K562 (cell line): ENCODE results near the gene VTCN1.

Experiments used
- MYC ChIP-seq, 2 experiments: fragments of 250-450 bp in 1 of 2; sonication (Bioruptor Pico) in 1 of 2; IDR thresholded peaks; 2 replicates each; pipeline versions ENCODE4 v1.5.1 to v1.6.1; 2012 to 2021; ENCODE audit warnings: low read depth in 2 of 2, borderline replicate concordance in 1 of 2, improper control_type of control experiment in 1 of 2, low read length in 1 of 2, mild to moderate bottlenecking in 1 of 2, moderate library complexity in 1 of 2
- POLR2A ChIP-seq: fragments of 450-650 bp; conservative IDR thresholded peaks from 2 replicates; pipeline ENCODE4 v1.6.1; 2016
- POLR2AphosphoS5 ChIP-seq: IDR thresholded peaks from 2 replicates; pipeline ENCODE4 v1.6.1; 2011; ENCODE audit warnings: mild to moderate bottlenecking, low read depth, low read length, moderate library complexity; ENCODE audit not compliant: control insufficient read depth, insufficient read depth
- RAD21 ChIP-seq, 2 experiments: fragments of 250-450 bp in 1 of 2; fragments of 450-650 bp in 1 of 2; sonication (Bioruptor Pico) in 1 of 2; formaldehyde crosslinking in 1 of 2; IDR thresholded peaks in 1 of 2; conservative IDR thresholded peaks in 1 of 2; 2 replicates each; pipeline versions ENCODE4 v1.4.0 to v1.8.0; 2020 to 2022; ENCODE audit warnings: mild to moderate bottlenecking in 2 of 2, moderate library complexity in 1 of 2
- SMC3 ChIP-seq: conservative IDR thresholded peaks from 2 replicates; pipeline ENCODE4 v1.6.1; 2011; ENCODE audit warnings: low read depth, low read length, improper control_type of control experiment; ENCODE audit not compliant: insufficient read depth
- ZNF41 ChIP-seq: fragments of 250-450 bp; sonication (Bioruptor Pico); conservative IDR thresholded peaks from 2 replicates; pipeline ENCODE4 v1.4.0; 2020; ENCODE audit warnings: mild to moderate bottlenecking
- TF ChIP-seq, protein P1 (sequence below), 2 experiments: fragments of 450-650 bp in 1 of 2; sonication (generic) in 1 of 2; formaldehyde crosslinking in 1 of 2; IDR thresholded peaks in 1 of 2; conservative IDR thresholded peaks in 1 of 2; 2 replicates each; pipeline versions ENCODE4 v1.6.1 to v1.8.1; 2016 to 2023; ENCODE audit warnings: mild to moderate bottlenecking in 2 of 2, moderate library complexity in 2 of 2, inconsistent platforms in 1 of 2, missing genetic modification reagents in 1 of 2

DNA sequence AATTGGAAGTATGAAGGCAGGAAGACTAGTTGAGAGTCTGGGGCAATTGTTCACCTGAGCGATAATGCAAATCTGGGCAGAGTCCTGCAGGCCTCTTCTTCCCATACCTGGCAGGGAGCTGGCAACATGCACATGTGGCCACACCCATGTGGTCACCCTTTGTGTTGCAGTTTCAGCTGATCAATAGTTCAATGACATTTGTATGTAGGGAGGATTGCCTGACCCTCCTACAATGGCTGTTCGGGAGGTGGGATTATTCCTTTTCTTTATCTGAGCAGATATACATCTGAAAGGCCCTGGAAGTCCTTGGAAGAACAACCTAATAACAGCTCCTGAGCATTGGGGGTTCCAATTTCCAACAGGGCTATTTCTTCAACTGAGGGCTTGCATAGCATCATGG is 74.0 kb downstream of the VTCN1 start:
- TF ChIP-seq SMC3 = no peak
- no peak for TF ChIP-seq ZNF41 (CRISPR knock-in tag)
- TF ChIP-seq, protein P1, sequence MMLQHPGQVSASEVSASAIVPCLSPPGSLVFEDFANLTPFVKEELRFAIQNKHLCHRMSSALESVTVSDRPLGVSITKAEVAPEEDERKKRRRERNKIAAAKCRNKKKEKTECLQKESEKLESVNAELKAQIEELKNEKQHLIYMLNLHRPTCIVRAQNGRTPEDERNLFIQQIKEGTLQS (IDR thresholded peaks at IDR 0.05) = no peak
- TF ChIP-seq, protein P1 (CRISPR knock-in tag; conservative IDR thresholded peaks at IDR 0.05) = no peak
- no peak for TF ChIP-seq POLR2A
- no peak for TF ChIP-seq POLR2AphosphoS5
- TF ChIP-seq RAD21 (CRISPR knock-in tag; conservative IDR thresholded peaks at IDR 0.05 in 1 of 2, IDR thresholded peaks at IDR 0.05 in 1 of 2) = no peak
- no peak for TF ChIP-seq MYC (IDR thresholded peaks at IDR 0.05; ENCODE audit: low read depth, low read length)
- no peak for TF ChIP-seq MYC (CRISPR knock-in tag; IDR thresholded peaks at IDR 0.05; ENCODE audit: borderline replicate concordance, low read depth)
